Iris pigment epithelial cell (primary cell): ENCODE results near the gene COL15A1.
A peak's percentile ranks its signal among the peaks of the same experiment; 100 is the strongest.

Source experiments
- DNase-seq: peaks from one replicate; pipeline ENCODE4 v3.0.0-alpha.2; 2011; ENCODE audit warnings: low read depth

Gene COL15A1

GRCh38 chr9:98973171-98973570 lies 29.5 kb downstream of the COL15A1 start:
- DNase-seq: no peak

GRCh38 chr9:98973576-98973975 lies 29.9 kb downstream of the COL15A1 start:
- DNase-seq: no peak

GRCh38 chr9:98974106-98974505 lies 30.4 kb downstream of the COL15A1 start:
- DNase-seq: no peak

- DNase-seq: no peak
Observed at GRCh38 chr9:98974554-98974953, 30.8 kb downstream of the COL15A1 start.

GRCh38 chr9:98974994-98975712 lies 31.4 kb downstream of the COL15A1 start:
- peak; percentile 60 for DNase-seq

- no peak for DNase-seq
Observed at GRCh38 chr9:98975838-98976237, 32.1 kb downstream of the COL15A1 start.

GRCh38 chr9:98977246-98977714 lies 33.6 kb downstream of the COL15A1 start:
- DNase-seq: no peak

GRCh38 chr9:98977813-98978212 lies 34.1 kb downstream of the COL15A1 start:
- no peak for DNase-seq

- no peak for DNase-seq
Observed at GRCh38 chr9:98978231-98978681, 34.5 kb downstream of the COL15A1 start.

GRCh38 chr9:98980291-98980690 lies 36.6 kb downstream of the COL15A1 start:
- no peak for DNase-seq

- peak; percentile 66 for DNase-seq
Observed at GRCh38 chr9:98983295-98984268, 39.9 kb downstream of the COL15A1 start.

- DNase-seq: no peak
Observed at GRCh38 chr9:98985596-98985995, 41.9 kb downstream of the COL15A1 start.

GRCh38 chr9:98986866-98987651 lies 43.4 kb downstream of the COL15A1 start:
- no peak for DNase-seq

GRCh38 chr9:98989036-98990000 lies 45.6 kb downstream of the COL15A1 start:
- peak; percentile 94 for DNase-seq

GRCh38 chr9:98990181-98990870 lies 46.6 kb downstream of the COL15A1 start:
- DNase-seq: no peak

GRCh38 chr9:98992107-98992884 lies 48.6 kb downstream of the COL15A1 start:
- DNase-seq: no peak

GRCh38 chr9:98992885-98993569 lies 49.3 kb downstream of the COL15A1 start:
- no peak for DNase-seq

- no peak for DNase-seq
Observed at GRCh38 chr9:98993570-98993945, 49.9 kb downstream of the COL15A1 start.
